Heart right ventricle (tissue), 16 donors: ENCODE measurements around the gene TGFB2. TPM values are rescaled to one million over a fixed set of nuclear protein-coding genes. Genes with fewer than 3 reads are reported as not detected.

Source experiments
- ATAC-seq, 8 donors: fragments of 200-7000 bp; cut with Tn5 transposase; one replicate each; pipeline ENCODE4 v1.9.1; 2020; ENCODE audit warnings: mild to moderate bottlenecking in 8 of 8, moderate library complexity in 8 of 8, moderate number of reproducible peaks in 1 of 8
- DNase-seq, 2 donors: peaks; one replicate each; pipeline ENCODE4 v3.0.0-alpha.2; 2020
- H3K27ac ChIP-seq, 10 donors: fragments of 200-600 bp; sonication (generic) in 2 of 10; one replicate each; pipeline versions ENCODE4 v1.5.0 to v1.8.0; 2020 to 2022; ENCODE audit warnings: mild to moderate bottlenecking in 3 of 10
- H3K27me3 ChIP-seq, 7 donors: fragments of 200-600 bp; one replicate each; pipeline ENCODE4 v1.8.0; 2021 to 2022; ENCODE audit warnings: mild to moderate bottlenecking in 2 of 7
- H3K36me3 ChIP-seq, 9 donors: fragments of 200-600 bp; sonication (generic) in 1 of 9; one replicate each; pipeline versions ENCODE4 v1.5.0 to v1.8.0; 2020 to 2022; ENCODE audit warnings: mild to moderate bottlenecking in 2 of 9
- H3K4me1 ChIP-seq, 9 donors: fragments of 200-600 bp; sonication (generic) in 1 of 9; one replicate each; pipeline versions ENCODE4 v1.5.0 to v1.8.0; 2020 to 2022; ENCODE audit warnings: mild to moderate bottlenecking in 4 of 9
- H3K4me3 ChIP-seq, 10 donors: fragments of 200-600 bp; sonication (generic) in 2 of 10; one replicate each; pipeline versions ENCODE4 v1.5.0 to v1.8.0; 2020 to 2022; ENCODE audit warnings: mild to moderate bottlenecking in 7 of 10, moderate library complexity in 2 of 10
- H3K9me3 ChIP-seq, 11 donors: fragments of 200-600 bp in 10 of 11; sonication (generic) in 2 of 11; one replicate each; pipeline versions ENCODE4 v1.5.0 to v1.8.0; 2013 to 2022; ENCODE audit warnings: mild to moderate bottlenecking in 2 of 11, control low read depth in 1 of 11, moderate library complexity in 1 of 11
- WGBS, 2 donors: extraction: QIAGEN DNeasy Blood & Tissue Kit; methylation state at CpG; one replicate each; pipeline ENCODE4 v1.1.7; 2013; ENCODE audit warnings: inconsistent platforms in 1 of 2; 5-methylcytosine and 5-hydroxymethylcytosine counted together
- intact Hi-C, 10 donors: fragments of 100-400 bp; cut with DNase I; formaldehyde crosslinking; loops; one replicate each; pipeline versions ENCODE4 v1.11.1 to v1.14.2; 2022
- polyA plus RNA-seq, 2 donors: library from polyadenylated mRNA; stranded (reverse); fragments of 200-250 nt; gene quantifications; one replicate each; pipeline ENCODE4 v1.2.3, GENCODE V29; 2013
- total RNA-seq, 10 donors: library from RNA; stranded (reverse); fragmentation: NEBNext Ultra II Directional in 3 of 10; extraction: Animal tissue kit (Norgen Biotek cat#: 25700) in 3 of 10; gene quantifications; one replicate each; pipeline versions ENCODE4 v1.2.1 to v1.2.4, GENCODE V29; 2021 to 2023
- TF ChIP-seq, protein P1 (sequence below), 9 donors: fragments of 200-600 bp; sonication (generic) in 2 of 9; IDR thresholded peaks; one replicate each; pipeline versions ENCODE4 v1.5.0 to v1.8.0; 2021 to 2022; ENCODE audit warnings: antibody characterized with exemption in 9 of 9, mild to moderate bottlenecking in 5 of 9, moderate library complexity in 1 of 9
- donor health status: Arrhythmogenic right ventricular cardiomyopathy.
- donor health status: ischemic (EF 13 %, LVEDD 7.1; RV severe dilation, severe dysfunction).
- donor health status: healthy with polysubstance abuse.
- donor health status: DM: no; HTN: yes; CAD: no.
- donor health status: DM: no; HTN: no; CAD: no.
- donor health status: ischemic (EF 25% LVEDD 6.9; RV normal size, moderate dysfunction).
- donor health status: ischemic (EF 25% LVEDD 5.7; RV mildly dilated, moderate dysfunction).
- donor health status: healthy.
- donor health status: DM: yes; HTN: yes; CAD: no.
- donor health status: Ischemic cardiomyopathy.
- donor health status: ischemic (EF 35%, LVEDD 5.7; RV mildly dilated, moderate dysfunction).
- donor health status: nonischemic (EF 11% LVEDD 7.7; RV severe dilation, severe dysfunction).
- donor health status: DM: yes; HTN: yes; CAD: no.
- donor health status: PGD.
- donor health status: ischemic (EF 29% LVEDD 5.4; RV normal size, mild dysfunction).
- donor health status: nonischemic (EF 23%, LVEDD 6.1; RV moderate dilation, normal function).

TGFB2 gene
- total and polyA plus RNA-seq, 12 donors = 0.51 to 63.3 (median 4.8) TPM

GRCh38 chr1:218350035-218350525 is 4.9 kb downstream of the TGFB2 start:
- ATAC-seq (no peak), DNase-seq (no peak)
- peaks cover 0 to 56% (median 17%) of the 10 kb centered on the region in 9 donors for H3K4me1 ChIP-seq
- peak overlapping the region in 6 of 10 donors; percentile 1 to 86 (median 72) for H3K4me3 ChIP-seq
- 46 to 54% methylated on average over 7 of the region's 7 CpGs for WGBS, 2 donors
- no peaks in the 10 kb centered on the region for H3K36me3 ChIP-seq
- H3K9me3 ChIP-seq = no peaks in the 10 kb centered on the region
- peak overlapping the region in 5 of 10 donors; percentile 88 to 95 (median 91) for H3K27ac ChIP-seq
- intact Hi-C loops = loop anchor here in 1 of 10 donors (10.0 kb wide), 1 partner anchor 115 kb away; no protein-coding TSS in a partner anchor
- peaks cover 0 to 34% (median 0%) of the 10 kb centered on the region in 7 donors for H3K27me3 ChIP-seq
- TF ChIP-seq, protein P1, sequence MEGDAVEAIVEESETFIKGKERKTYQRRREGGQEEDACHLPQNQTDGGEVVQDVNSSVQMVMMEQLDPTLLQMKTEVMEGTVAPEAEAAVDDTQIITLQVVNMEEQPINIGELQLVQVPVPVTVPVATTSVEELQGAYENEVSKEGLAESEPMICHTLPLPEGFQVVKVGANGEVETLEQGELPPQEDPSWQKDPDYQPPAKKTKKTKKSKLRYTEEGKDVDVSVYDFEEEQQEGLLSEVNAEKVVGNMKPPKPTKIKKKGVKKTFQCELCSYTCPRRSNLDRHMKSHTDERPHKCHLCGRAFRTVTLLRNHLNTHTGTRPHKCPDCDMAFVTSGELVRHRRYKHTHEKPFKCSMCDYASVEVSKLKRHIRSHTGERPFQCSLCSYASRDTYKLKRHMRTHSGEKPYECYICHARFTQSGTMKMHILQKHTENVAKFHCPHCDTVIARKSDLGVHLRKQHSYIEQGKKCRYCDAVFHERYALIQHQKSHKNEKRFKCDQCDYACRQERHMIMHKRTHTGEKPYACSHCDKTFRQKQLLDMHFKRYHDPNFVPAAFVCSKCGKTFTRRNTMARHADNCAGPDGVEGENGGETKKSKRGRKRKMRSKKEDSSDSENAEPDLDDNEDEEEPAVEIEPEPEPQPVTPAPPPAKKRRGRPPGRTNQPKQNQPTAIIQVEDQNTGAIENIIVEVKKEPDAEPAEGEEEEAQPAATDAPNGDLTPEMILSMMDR (IDR thresholded peaks at IDR 0.05) = no peak

- H3K4me1 ChIP-seq = peaks cover 0 to 53% (median 16%) of the 10 kb centered on the region in 9 donors
- peaks cover 0 to 26% (median 0%) of the 10 kb centered on the region in 7 donors for H3K27me3 ChIP-seq
- peak overlapping the region in 8 of 10 donors; percentile 5 to 84 (median 54) for H3K4me3 ChIP-seq
- WGBS, 2 donors = 39 to 57% methylated on average over 2 of the region's 2 CpGs
- H3K36me3 ChIP-seq = no peaks in the 10 kb centered on the region
- no peaks in the 10 kb centered on the region for H3K9me3 ChIP-seq
- intact Hi-C loops = loop anchor here in 1 of 10 donors (10.0 kb wide), 1 partner anchor 114 kb away; no protein-coding TSS in a partner anchor
- H3K27ac ChIP-seq = peak overlapping the region in 8 of 10 donors; percentile 53 to 95 (median 81)
- ATAC-seq (no peak), DNase-seq (no peak)
- TF ChIP-seq, protein P1 (IDR thresholded peaks at IDR 0.05) = no peak
Observed at GRCh38 chr1:218350801-218351266, 5.7 kb downstream of the TGFB2 start.

DNA sequence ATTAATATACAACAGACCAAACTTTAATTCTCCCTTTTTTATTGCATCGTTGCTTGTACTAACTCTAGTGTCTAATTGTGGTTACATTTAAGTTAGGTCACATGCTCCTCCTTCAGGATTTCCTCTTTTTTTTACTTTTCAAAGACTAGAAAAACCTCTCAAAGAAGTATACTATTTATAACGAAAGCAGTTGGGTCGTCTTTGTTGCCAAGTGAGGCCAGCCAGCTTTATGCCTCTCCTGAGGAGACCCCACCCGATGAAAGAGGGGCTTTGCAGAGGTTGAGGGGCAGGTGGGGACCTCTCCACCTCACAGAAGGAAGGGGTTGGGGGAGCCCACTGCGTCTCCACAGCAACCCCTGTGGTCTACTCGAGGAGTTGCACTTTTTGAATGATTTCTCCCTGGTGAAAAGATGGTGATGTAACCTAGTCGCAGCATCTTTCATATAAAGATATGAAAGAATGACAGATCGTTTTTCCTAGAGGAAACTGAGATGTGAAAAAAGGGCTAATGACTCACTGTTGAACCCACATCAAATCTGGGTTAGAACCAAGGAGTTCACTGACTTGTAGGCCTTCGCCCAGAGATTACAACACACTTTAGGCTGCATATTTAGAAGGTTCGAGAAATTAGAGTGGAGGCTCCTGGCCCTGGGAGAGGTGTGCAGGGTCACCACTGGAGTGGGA is 6.4 kb downstream of the TGFB2 start:
- Histone ChIP-seq H3K4me3 (peak overlapping the region in 8 of 10 donors; percentile 5 to 84 (median 54)), H3K4me1 (peaks cover 0 to 57% (median 16%) of the 10 kb centered on the region in 9 donors), H3K27ac (peak overlapping the region in 9 of 10 donors; percentile 41 to 95 (median 72)), H3K27me3 (peaks cover 0 to 19% (median 0%) of the 10 kb centered on the region in 7 donors), H3K36me3 (no peaks in the 10 kb centered on the region), H3K9me3 (no peaks in the 10 kb centered on the region)
- intact Hi-C loops = loop anchor here in 1 of 10 donors (10.0 kb wide), 1 partner anchor 113 kb away; no protein-coding TSS in a partner anchor
- ATAC-seq (peak in 5 of 8 donors; percentile 16 to 76 (median 28)), DNase-seq (peak in 1 of 2 donors; percentile 29)
- 36 to 47% methylated on average over 10 of the region's 10 CpGs for WGBS, 2 donors
- TF ChIP-seq, protein P1 (IDR thresholded peaks at IDR 0.05) = peak in 8 of 9 donors; percentile 8 to 61 (median 45)

- intact Hi-C loops = loop anchor here in 1 of 10 donors (10.0 kb wide), 1 partner anchor 113 kb away; no protein-coding TSS in a partner anchor
- Histone ChIP-seq H3K27me3 (peaks cover 0 to 14% (median 0%) of the 10 kb centered on the region in 7 donors), H3K36me3 (no peaks in the 10 kb centered on the region), H3K27ac (peak overlapping the region in 6 of 10 donors; percentile 53 to 95 (median 79)), H3K4me1 (peaks cover 0 to 62% (median 18%) of the 10 kb centered on the region in 9 donors), H3K4me3 (peak overlapping the region in 1 of 10 donors; percentile 74), H3K9me3 (no peaks in the 10 kb centered on the region)
- no peak for DNase-seq
- WGBS, 2 donors = 79 to 81% methylated on average over 8 of the region's 8 CpGs
- ATAC-seq = no peak
- TF ChIP-seq, protein P1 (IDR thresholded peaks at IDR 0.05) = no peak
Observed at GRCh38 chr1:218352075-218352438, 6.9 kb downstream of the TGFB2 start.
